OCI-LY1 (cell line): Measurements from ENCODE around the gene AKT1S1.

Experiments
- H2AFZ ChIP-seq: fragments of 200-600 bp; sonication (generic), shearing (Covaris generic); 2 replicates; pipeline ENCODE4 v1.6.0; 2014; ENCODE audit warnings: antibody characterized with exemption, mild to moderate bottlenecking, low read length
- H3F3A ChIP-seq: fragments of 200-600 bp; sonication (generic), shearing (Covaris generic); 2 replicates; pipeline ENCODE4 v1.6.0; 2014; ENCODE audit warnings: mild to moderate bottlenecking, antibody characterized with exemption, low read length, moderate library complexity; ENCODE audit not compliant: insufficient read depth
- H3K27ac ChIP-seq: fragments of 200-600 bp; sonication (generic); 2 replicates; pipeline ENCODE4 v1.5.1; 2014; ENCODE audit warnings: low read length, mixed run types, mild to moderate bottlenecking, low read depth; ENCODE audit not compliant: poor library complexity, severe bottlenecking
- H3K27me3 ChIP-seq: fragments of 200-600 bp; sonication (generic); 2 replicates; pipeline ENCODE4 v1.6.0; 2014; ENCODE audit warnings: antibody characterized with exemption, mild to moderate bottlenecking, low read length, moderate library complexity; ENCODE audit not compliant: insufficient read depth
- H3K36me3 ChIP-seq: fragments of 200-600 bp; sonication (generic); 2 replicates; pipeline ENCODE4 v1.6.1; 2014; ENCODE audit warnings: mild to moderate bottlenecking, antibody characterized with exemption, low read length, moderate library complexity, mixed read lengths; ENCODE audit not compliant: insufficient read depth
- H3K4me1 ChIP-seq: fragments of 200-600 bp; sonication (generic); 2 replicates; pipeline ENCODE4 v1.5.1; 2014; ENCODE audit warnings: mild to moderate bottlenecking, low read length, moderate library complexity; ENCODE audit not compliant: insufficient read depth, severe bottlenecking
- H3K4me2 ChIP-seq: fragments of 200-600 bp; sonication (generic), shearing (Covaris generic); 2 replicates; pipeline ENCODE4 v1.6.1; 2014; ENCODE audit warnings: low read length
- H3K4me3 ChIP-seq: fragments of 200-600 bp; sonication (generic); 2 replicates; pipeline ENCODE4 v1.5.1; 2014; ENCODE audit warnings: low read length, low read depth, mild to moderate bottlenecking, mixed read lengths; ENCODE audit not compliant: poor library complexity, severe bottlenecking
- H3K79me2 ChIP-seq: fragments of 200-600 bp; shearing (Covaris generic); 2 replicates; pipeline ENCODE4 v1.6.1; 2016; ENCODE audit warnings: mixed run types, low read length, mixed read lengths; ENCODE audit not compliant: insufficient read depth
- H3K9ac ChIP-seq: fragments of 200-600 bp; sonication (generic), shearing (Covaris generic); 2 replicates; pipeline ENCODE4 v1.6.1; 2014; ENCODE audit warnings: mild to moderate bottlenecking, low read length, mixed read lengths
- H3K9me2 ChIP-seq: fragments of 200-600 bp; sonication (generic), shearing (Covaris generic); 2 replicates; pipeline ENCODE4 v1.6.1; 2014; ENCODE audit warnings: low read depth, mild to moderate bottlenecking, low read length, mixed read lengths
- H3K9me3 ChIP-seq: fragments of 200-600 bp; shearing (Covaris generic); 2 replicates; pipeline ENCODE4 v1.6.1; 2014; ENCODE audit warnings: low read length, mixed read lengths
- H4K20me1 ChIP-seq: fragments of 200-600 bp; sonication (generic), shearing (Covaris generic); 2 replicates; pipeline ENCODE4 v1.6.0; 2016; ENCODE audit warnings: mild to moderate bottlenecking, low read length; ENCODE audit not compliant: insufficient read depth
- CTCF ChIP-seq: fragments of 200-600 bp; sonication (generic), shearing (Covaris generic); IDR thresholded peaks from 2 replicates; pipeline ENCODE4 v1.5.1; 2017; ENCODE audit warnings: mild to moderate bottlenecking, antibody characterized with exemption, low read length, moderate library complexity, mixed read lengths
- EZH2 ChIP-seq: fragments of 200-600 bp; sonication (generic), shearing (Covaris generic); IDR thresholded peaks from 2 replicates; pipeline ENCODE4 v1.8.0; 2017; ENCODE audit warnings: borderline replicate concordance, mixed run types, mild to moderate bottlenecking, antibody characterized with exemption, low read length, moderate library complexity, mixed read lengths

The AKT1S1 gene

GRCh38 chr19:49889038-49889686 lies 12.0 kb upstream of the AKT1S1 start:
- no peaks in the 10 kb centered on the region for H3K27me3 ChIP-seq
- peaks cover 39% of the 10 kb centered on the region for H3K4me1 ChIP-seq
- peak overlapping the region; percentile 86; the same call in 1 of the 2 replicates for H3K4me2 ChIP-seq
- 0 out of 2 replicates have a peak, but pooled peaks cover 2% of the 10 kb centered on the region for H3F3A ChIP-seq
- no peak overlapping the region for H2AFZ ChIP-seq
- peaks cover 13% of the 10 kb centered on the region for H3K36me3 ChIP-seq
- H3K27ac ChIP-seq, result peak overlapping the region; percentile 44
- peak overlapping the region; percentile 60 for H3K4me3 ChIP-seq
- H3K9ac ChIP-seq, result no peak overlapping the region; the same call in 1 of the 2 replicates
- H3K9me3 ChIP-seq, result no peaks in the 10 kb centered on the region
- no peaks in the 10 kb centered on the region for H3K9me2 ChIP-seq
- no peak for TF ChIP-seq EZH2
- no peak for TF ChIP-seq CTCF
- no peaks in the 10 kb centered on the region for H4K20me1 ChIP-seq
- H3K79me2 ChIP-seq, result no peaks in the 10 kb centered on the region

- Histone ChIP-seq H3K9me2 (no peaks in the 10 kb centered on the region), H3K36me3 (peaks cover 20% of the 10 kb centered on the region), H3K4me1 (peaks cover 39% of the 10 kb centered on the region), H3K9ac (no peak overlapping the region), H3K79me2 (no peaks in the 10 kb centered on the region), H2AFZ (no peak overlapping the region), H3K27ac (peak overlapping the region; percentile 44), H3K4me2 (peak overlapping the region; percentile 43; the same call in 1 of the 2 replicates), H3F3A (0 out of 2 replicates have a peak, but pooled peaks cover 2% of the 10 kb centered on the region), H3K27me3 (no peaks in the 10 kb centered on the region), H4K20me1 (no peaks in the 10 kb centered on the region), H3K9me3 (no peaks in the 10 kb centered on the region), H3K4me3 (peak overlapping the region; percentile 26)
- TF ChIP-seq CTCF (no peak), EZH2 (no peak)
These were observed 11.3 kb upstream of the AKT1S1 start for GRCh38 chr19:49888510-49888824.

- no peak for TF ChIP-seq CTCF
- TF ChIP-seq EZH2, result no peak
- Histone ChIP-seq H3K27ac (peak overlapping the region; percentile 16), H3K27me3 (no peaks in the 10 kb centered on the region), H3F3A (0 out of 2 replicates have a peak, but pooled peaks cover 2% of the 10 kb centered on the region), H3K4me1 (peaks cover 39% of the 10 kb centered on the region), H3K9ac (no peak overlapping the region; the same call in 1 of the 2 replicates), H3K79me2 (no peaks in the 10 kb centered on the region), H3K4me3 (peak overlapping the region; percentile 26), H4K20me1 (no peaks in the 10 kb centered on the region), H3K9me2 (no peaks in the 10 kb centered on the region), H3K36me3 (peaks cover 26% of the 10 kb centered on the region), H3K9me3 (0 out of 2 replicates have a peak, but pooled peaks cover 3% of the 10 kb centered on the region), H3K4me2 (peak overlapping the region; percentile 45; the same call in 1 of the 2 replicates), H2AFZ (no peak overlapping the region)
These were observed 10.7 kb upstream of the AKT1S1 start for GRCh38 chr19:49887665-49888509.
